ENCODE results near the gene OR52J3.

The OR52J3 gene
- long read RNA-seq: 0 reads

DNA sequence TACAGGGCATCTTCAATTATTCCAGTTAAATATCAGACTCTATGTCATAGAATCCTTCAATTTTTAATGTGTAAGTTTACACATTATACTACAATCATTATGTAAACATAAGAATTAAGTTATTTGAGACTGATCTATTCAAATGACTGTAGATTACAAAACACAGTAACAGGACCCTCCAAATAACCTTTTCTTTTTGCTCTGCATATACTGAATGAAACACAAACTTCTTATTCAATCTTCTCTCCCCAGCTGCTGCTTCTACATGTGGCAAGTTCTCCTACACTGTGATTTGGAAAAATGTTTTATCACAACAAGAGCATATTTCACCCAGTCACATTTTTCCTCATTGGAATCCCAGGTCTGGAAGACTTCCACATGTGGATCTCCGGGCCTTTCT is at the start of gene OR52J3:
Gene OR52J3 (plus strand): TSS at position 301 of the 400 bp plus-strand sequence. CDS start 0 bp downstream, at position 301.
- Histone ChIP-seq H3K27ac (replicated peaks) (no peak within 1 kb of the TSS), H3K4me3 (replicated peaks; ENCODE audit: insufficient read depth, low read length) (no peak within 1 kb of the TSS), H3K27me3 (ENCODE audit: insufficient read depth, poor library complexity, severe bottlenecking) (no peaks in the 10 kb centered on the region)
- TF ChIP-seq, protein P1, sequence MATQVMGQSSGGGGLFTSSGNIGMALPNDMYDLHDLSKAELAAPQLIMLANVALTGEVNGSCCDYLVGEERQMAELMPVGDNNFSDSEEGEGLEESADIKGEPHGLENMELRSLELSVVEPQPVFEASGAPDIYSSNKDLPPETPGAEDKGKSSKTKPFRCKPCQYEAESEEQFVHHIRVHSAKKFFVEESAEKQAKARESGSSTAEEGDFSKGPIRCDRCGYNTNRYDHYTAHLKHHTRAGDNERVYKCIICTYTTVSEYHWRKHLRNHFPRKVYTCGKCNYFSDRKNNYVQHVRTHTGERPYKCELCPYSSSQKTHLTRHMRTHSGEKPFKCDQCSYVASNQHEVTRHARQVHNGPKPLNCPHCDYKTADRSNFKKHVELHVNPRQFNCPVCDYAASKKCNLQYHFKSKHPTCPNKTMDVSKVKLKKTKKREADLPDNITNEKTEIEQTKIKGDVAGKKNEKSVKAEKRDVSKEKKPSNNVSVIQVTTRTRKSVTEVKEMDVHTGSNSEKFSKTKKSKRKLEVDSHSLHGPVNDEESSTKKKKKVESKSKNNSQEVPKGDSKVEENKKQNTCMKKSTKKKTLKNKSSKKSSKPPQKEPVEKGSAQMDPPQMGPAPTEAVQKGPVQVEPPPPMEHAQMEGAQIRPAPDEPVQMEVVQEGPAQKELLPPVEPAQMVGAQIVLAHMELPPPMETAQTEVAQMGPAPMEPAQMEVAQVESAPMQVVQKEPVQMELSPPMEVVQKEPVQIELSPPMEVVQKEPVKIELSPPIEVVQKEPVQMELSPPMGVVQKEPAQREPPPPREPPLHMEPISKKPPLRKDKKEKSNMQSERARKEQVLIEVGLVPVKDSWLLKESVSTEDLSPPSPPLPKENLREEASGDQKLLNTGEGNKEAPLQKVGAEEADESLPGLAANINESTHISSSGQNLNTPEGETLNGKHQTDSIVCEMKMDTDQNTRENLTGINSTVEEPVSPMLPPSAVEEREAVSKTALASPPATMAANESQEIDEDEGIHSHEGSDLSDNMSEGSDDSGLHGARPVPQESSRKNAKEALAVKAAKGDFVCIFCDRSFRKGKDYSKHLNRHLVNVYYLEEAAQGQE (IDR thresholded peaks at IDR 0.05; ENCODE audit: insufficient replicate concordance, low read depth): no peak
- TF ChIP-seq CTCF (IDR thresholded peaks at IDR 0.05; ENCODE audit: insufficient read depth, low read length): no peak
- TF ChIP-seq SPI1 (IDR thresholded peaks at IDR 0.05; ENCODE audit: borderline replicate concordance, low read depth): no peak
- TF ChIP-seq GABPA (IDR thresholded peaks at IDR 0.05; ENCODE audit: low read depth): no peak
- TF ChIP-seq POLR2AphosphoS5 (IDR thresholded peaks at IDR 0.05; ENCODE audit: low read depth): no peak
- no peak for DNase-seq (ENCODE audit: low read depth in 1 of 2, low spot score in 1 of 2)

DNA sequence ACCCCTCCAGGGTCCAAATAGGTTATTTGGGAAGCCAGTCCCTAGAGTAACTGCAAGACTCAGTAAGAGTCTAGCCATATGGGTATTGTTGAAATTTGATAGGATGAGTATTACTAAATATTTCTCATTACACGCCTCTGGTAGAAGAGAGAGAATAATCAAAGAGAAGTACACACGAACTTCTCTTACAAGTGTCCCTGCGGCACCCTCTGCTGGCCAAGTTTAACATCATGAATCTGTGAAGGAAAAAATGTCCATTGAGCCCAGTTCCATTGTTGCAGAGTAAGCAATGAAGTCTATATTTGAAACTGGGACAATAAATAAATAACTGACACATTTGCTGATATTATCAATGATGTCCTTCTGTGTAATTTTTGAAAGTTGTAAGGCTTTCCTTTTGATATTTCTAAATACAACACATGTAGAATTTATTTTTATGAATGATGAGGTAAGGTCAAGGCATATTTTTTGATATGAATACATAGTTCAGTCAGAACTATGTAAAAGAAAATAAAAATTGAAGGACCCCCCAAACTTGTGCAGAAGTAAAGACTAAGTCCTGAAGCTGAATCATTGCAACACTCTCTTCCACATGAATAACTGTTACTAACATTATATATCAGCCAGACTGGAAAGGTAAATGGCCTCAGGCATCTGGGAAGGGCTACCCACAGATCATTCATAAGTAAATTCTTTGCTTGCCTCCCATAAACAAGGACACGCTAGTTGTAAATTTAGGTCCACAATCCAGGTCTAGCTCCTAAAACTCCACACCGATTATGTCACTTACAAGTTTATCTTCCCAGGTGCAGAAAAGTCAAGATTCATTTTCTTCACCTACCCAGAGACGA is 41.7 kb upstream of the OR52J3 start:
- Histone ChIP-seq H3K4me3 (replicated peaks; ENCODE audit: insufficient read depth, low read length) (no peak overlapping the region), H3K27me3 (ENCODE audit: insufficient read depth, poor library complexity, severe bottlenecking) (no peaks in the 10 kb centered on the region), H3K27ac (replicated peaks) (no peak overlapping the region)
- TF ChIP-seq, protein P1 (IDR thresholded peaks at IDR 0.05; ENCODE audit: insufficient replicate concordance, low read depth): no peak
- TF ChIP-seq CTCF (IDR thresholded peaks at IDR 0.05; ENCODE audit: insufficient read depth, low read length) (peak; percentile 30), GABPA (IDR thresholded peaks at IDR 0.05; ENCODE audit: low read depth) (no peak)
- peak; percentile 4 to 48 for DNase-seq (ENCODE audit: low read depth in 1 of 2, low spot score in 1 of 2)

GRCh38 chr11:5007561-5007960 is 38.8 kb upstream of the OR52J3 start:
- no peak overlapping the region for H3K27ac ChIP-seq (replicated peaks)
- DNase-seq (ENCODE audit: low read depth in 1 of 2, low spot score in 1 of 2): no peak
- H3K27me3 ChIP-seq (ENCODE audit: insufficient read depth, poor library complexity, severe bottlenecking): no peaks in the 10 kb centered on the region
- TF ChIP-seq POLR2AphosphoS5 (IDR thresholded peaks at IDR 0.05; ENCODE audit: low read depth) (no peak), CTCF (IDR thresholded peaks at IDR 0.05; ENCODE audit: insufficient read depth, low read length) (no peak), SPI1 (IDR thresholded peaks at IDR 0.05; ENCODE audit: borderline replicate concordance, low read depth) (no peak), GABPA (IDR thresholded peaks at IDR 0.05; ENCODE audit: low read depth) (no peak)
- TF ChIP-seq, protein P1 (IDR thresholded peaks at IDR 0.05; ENCODE audit: insufficient replicate concordance, low read depth): no peak
- no peak overlapping the region for H3K4me3 ChIP-seq (replicated peaks; ENCODE audit: insufficient read depth, low read length)
